SJSA1 (cell line): ENCODE measurements around the gene CEACAM16. TPM values are rescaled to one million over a fixed set of nuclear protein-coding genes. Genes with fewer than 3 reads are reported as not detected.

Experiments used
- DNase-seq, 2 experiments: peaks; one replicate each; pipeline ENCODE4 v3.0.0-alpha.2; 2015 to 2020; ENCODE audit warnings: low spot score in 2 of 2, low read depth in 1 of 2
- H3K27ac ChIP-seq: fragments of 250-450 bp; sonication (Bioruptor Pico); 2 replicates; pipeline ENCODE4 v1.5.1; 2020; ENCODE audit warnings: mild to moderate bottlenecking, moderate library complexity
- H3K27me3 ChIP-seq: fragments of 250-450 bp; sonication (Bioruptor Pico); replicated peaks from 2 replicates; pipeline ENCODE4 v1.5.1; 2020; ENCODE audit warnings: mild to moderate bottlenecking, moderate library complexity
- H3K36me3 ChIP-seq: fragments of 250-450 bp; sonication (Bioruptor Pico); 2 replicates; pipeline ENCODE4 v1.5.1; 2020; ENCODE audit warnings: mild to moderate bottlenecking
- H3K4me1 ChIP-seq: fragments of 250-450 bp; sonication (Bioruptor Pico); replicated peaks from 2 replicates; pipeline ENCODE4 v1.6.1; 2021; ENCODE audit warnings: mild to moderate bottlenecking
- H3K4me3 ChIP-seq: fragments of 250-450 bp; sonication (Bioruptor Pico); 2 replicates; pipeline ENCODE4 v1.5.1; 2020; ENCODE audit warnings: mild to moderate bottlenecking
- H3K9me3 ChIP-seq: fragments of 250-450 bp; sonication (Bioruptor Pico); replicated peaks from 2 replicates; pipeline ENCODE4 v1.5.1; 2020; ENCODE audit warnings: mild to moderate bottlenecking
- total RNA-seq: library from RNA; depleted of rRNA; stranded (reverse); fragments of >200 nt; shearing (Covaris generic); gene quantifications from 2 replicates; pipeline ENCODE4 v1.2.3, GENCODE V29; 2014

Gene CEACAM16
- total RNA-seq, 1 experiment from 2014 or later: not detected

- Histone ChIP-seq H3K9me3 (no peaks in the 10 kb centered on the region), H3K27me3 (no peaks in the 10 kb centered on the region), H3K36me3 (no peaks in the 10 kb centered on the region), H3K4me3 (no peak overlapping the region), H3K27ac (no peak overlapping the region), H3K4me1 (no peaks in the 10 kb centered on the region)
- DNase-seq: no peak
Measured at GRCh38 chr19:44731081-44731480, 32.1 kb downstream of the CEACAM16 start.

GRCh38 chr19:44731622-44732021, 32.7 kb downstream of the CEACAM16 start:
- H3K36me3 ChIP-seq: no peaks in the 10 kb centered on the region
- no peaks in the 10 kb centered on the region for H3K4me1 ChIP-seq
- no peaks in the 10 kb centered on the region for H3K27me3 ChIP-seq
- H3K4me3 ChIP-seq: no peak overlapping the region
- DNase-seq: no peak
- no peaks in the 10 kb centered on the region for H3K9me3 ChIP-seq
- H3K27ac ChIP-seq: no peak overlapping the region

GRCh38 chr19:44732235-44733014, 33.5 kb downstream of the CEACAM16 start:
- H3K27me3 ChIP-seq: no peaks in the 10 kb centered on the region
- no peak overlapping the region for H3K27ac ChIP-seq
- no peaks in the 10 kb centered on the region for H3K4me1 ChIP-seq
- DNase-seq: no peak
- no peaks in the 10 kb centered on the region for H3K36me3 ChIP-seq
- H3K4me3 ChIP-seq: no peak overlapping the region
- H3K9me3 ChIP-seq: no peaks in the 10 kb centered on the region

GRCh38 chr19:44734357-44734756, 35.4 kb downstream of the CEACAM16 start:
- Histone ChIP-seq H3K4me1 (peaks cover 10% of the 10 kb centered on the region), H3K27me3 (no peaks in the 10 kb centered on the region), H3K27ac (no peak overlapping the region), H3K9me3 (no peaks in the 10 kb centered on the region), H3K36me3 (no peaks in the 10 kb centered on the region), H3K4me3 (no peak overlapping the region)
- DNase-seq: no peak

GRCh38 chr19:44735011-44735410, 36.1 kb downstream of the CEACAM16 start:
- Histone ChIP-seq H3K27me3 (no peaks in the 10 kb centered on the region), H3K9me3 (no peaks in the 10 kb centered on the region), H3K36me3 (no peaks in the 10 kb centered on the region), H3K4me1 (peaks cover 17% of the 10 kb centered on the region), H3K4me3 (no peak overlapping the region), H3K27ac (no peak overlapping the region)
- DNase-seq: no peak

GRCh38 chr19:44737238-44738071, 38.5 kb downstream of the CEACAM16 start:
- Histone ChIP-seq H3K4me1 (peaks cover 39% of the 10 kb centered on the region), H3K27ac (no peak overlapping the region), H3K4me3 (no peak overlapping the region), H3K36me3 (no peaks in the 10 kb centered on the region), H3K27me3 (no peaks in the 10 kb centered on the region), H3K9me3 (no peaks in the 10 kb centered on the region)
- no peak for DNase-seq

GRCh38 chr19:44738136-44738535, 39.2 kb downstream of the CEACAM16 start:
- H3K27ac ChIP-seq: no peak overlapping the region
- no peak overlapping the region for H3K4me3 ChIP-seq
- peaks cover 46% of the 10 kb centered on the region for H3K4me1 ChIP-seq

GRCh38 chr19:44738603-44739558, 39.9 kb downstream of the CEACAM16 start:
- peak; percentile 58 to 66 for DNase-seq

More at GRCh38 chr19:44738136-44738535, 39.2 kb downstream of the CEACAM16 start:
- Histone ChIP-seq H3K9me3 (no peaks in the 10 kb centered on the region), H3K27me3 (no peaks in the 10 kb centered on the region), H3K36me3 (no peaks in the 10 kb centered on the region)
- DNase-seq: no peak

GRCh38 chr19:44740351-44740824, 41.4 kb downstream of the CEACAM16 start:
- Histone ChIP-seq H3K27ac (0 out of 2 replicates have a peak overlapping the region, but pooled peaks have one; percentile 82), H3K4me3 (no peak overlapping the region), H3K27me3 (no peaks in the 10 kb centered on the region), H3K36me3 (no peaks in the 10 kb centered on the region), H3K9me3 (no peaks in the 10 kb centered on the region), H3K4me1 (peaks cover 56% of the 10 kb centered on the region)
- no peak for DNase-seq

More at GRCh38 chr19:44738603-44739558, 39.9 kb downstream of the CEACAM16 start:
- Histone ChIP-seq H3K4me1 (peaks cover 47% of the 10 kb centered on the region), H3K9me3 (no peaks in the 10 kb centered on the region), H3K27ac (peak overlapping the region; percentile 36), H3K27me3 (no peaks in the 10 kb centered on the region), H3K36me3 (no peaks in the 10 kb centered on the region), H3K4me3 (no peak overlapping the region)

GRCh38 chr19:44741258-44741731, 42.3 kb downstream of the CEACAM16 start:
- peaks cover 60% of the 10 kb centered on the region for H3K4me1 ChIP-seq
- H3K27ac ChIP-seq: peak overlapping the region; percentile 82
- H3K9me3 ChIP-seq: no peaks in the 10 kb centered on the region
- no peaks in the 10 kb centered on the region for H3K27me3 ChIP-seq
- no peak overlapping the region for H3K4me3 ChIP-seq
- DNase-seq: no peak
- H3K36me3 ChIP-seq: no peaks in the 10 kb centered on the region

GRCh38 chr19:44741841-44742329, 42.9 kb downstream of the CEACAM16 start:
- Histone ChIP-seq H3K27ac (peak overlapping the region; percentile 87), H3K9me3 (no peaks in the 10 kb centered on the region), H3K36me3 (no peaks in the 10 kb centered on the region), H3K27me3 (no peaks in the 10 kb centered on the region), H3K4me1 (peaks cover 66% of the 10 kb centered on the region), H3K4me3 (no peak overlapping the region)
- peak; percentile 97 to 99 for DNase-seq

- Histone ChIP-seq H3K9me3 (no peaks in the 10 kb centered on the region), H3K36me3 (no peaks in the 10 kb centered on the region), H3K4me1 (peaks cover 71% of the 10 kb centered on the region), H3K27ac (peak overlapping the region; percentile 87), H3K27me3 (no peaks in the 10 kb centered on the region), H3K4me3 (no peak overlapping the region)
- DNase-seq: peak in 1 of 2 experiments; percentile 77
Measured at GRCh38 chr19:44742330-44743061, 43.5 kb downstream of the CEACAM16 start.
